Activated CD4-positive, alpha-beta T cell treated with anti-CD3 and anti-CD28 coated beads, Interleukin-2, amount 50 U/mL, for 24 hours (primary cell): ENCODE measurements around the gene EXOSC10.
"Not testable (repeated sequence)": the region's sequence is repeated elsewhere in the genome, so short reads cannot be mapped to it uniquely, and the experiment has no call there.

ENCODE experiments used
- DNase-seq, 2 donors: peaks; one replicate each; pipeline ENCODE4 v3.0.0-alpha.2; 2020; ENCODE audit warnings: low read depth in 1 of 2, low spot score in 1 of 2

The EXOSC10 gene

GRCh38 chr1:11109047-11109760 is 9.5 kb upstream of the EXOSC10 start:
- no peak for DNase-seq

GRCh38 chr1:11107599-11107998 is 7.9 kb upstream of the EXOSC10 start:
- no peak for DNase-seq

- no peak for DNase-seq
These were observed 5.9 kb upstream of the EXOSC10 start for GRCh38 chr1:11105586-11105985.

- no peak for DNase-seq
These were observed 1.7 kb upstream of the EXOSC10 start for GRCh38 chr1:11101347-11101746.

GRCh38 chr1:11100806-11101205 is 1.1 kb upstream of the EXOSC10 start:
- not testable (repeated sequence) for DNase-seq

GRCh38 chr1:11100149-11100493 is 452 bp upstream of the EXOSC10 start:
- no peak for DNase-seq

GRCh38 chr1:11098931-11099309 is 749 bp downstream of the EXOSC10 start:
- no peak for DNase-seq

- not testable (repeated sequence) for DNase-seq
These were observed 15.9 kb downstream of the EXOSC10 start for GRCh38 chr1:11083784-11084183.

GRCh38 chr1:11080931-11081330 is 18.7 kb downstream of the EXOSC10 start:
- DNase-seq, result no peak

- DNase-seq, result no peak
These were observed 21.0 kb downstream of the EXOSC10 start for GRCh38 chr1:11078631-11079030.

GRCh38 chr1:11073398-11073797 is 26.3 kb downstream of the EXOSC10 start:
- DNase-seq, result not testable (repeated sequence)

- DNase-seq, result no peak
These were observed 27.3 kb downstream of the EXOSC10 start for GRCh38 chr1:11072216-11072917.

- DNase-seq, result no peak
These were observed 28.0 kb downstream of the EXOSC10 start for GRCh38 chr1:11071463-11072215.

GRCh38 chr1:11070876-11071275 is 28.8 kb downstream of the EXOSC10 start:
- no peak for DNase-seq

- no peak for DNase-seq
These were observed 30.8 kb downstream of the EXOSC10 start for GRCh38 chr1:11068600-11069473.

- no peak for DNase-seq
These were observed 31.7 kb downstream of the EXOSC10 start for GRCh38 chr1:11067716-11068599.

GRCh38 chr1:11065796-11066195 is 33.9 kb downstream of the EXOSC10 start:
- DNase-seq, result no peak

GRCh38 chr1:11064942-11065341 is 34.7 kb downstream of the EXOSC10 start:
- no peak for DNase-seq

GRCh38 chr1:11063937-11064537 is 35.6 kb downstream of the EXOSC10 start:
- not testable (repeated sequence) for DNase-seq

GRCh38 chr1:11062965-11063401 is 36.7 kb downstream of the EXOSC10 start:
- no peak for DNase-seq
